Endodermal cell (in vitro differentiated cells): Measurements from ENCODE around the gene UBC. TPM values are rescaled to one million over a fixed set of nuclear protein-coding genes. Genes with fewer than 3 reads are reported as not detected.
A peak's percentile ranks its signal among the peaks of the same experiment; 100 is the strongest.

Experiments
- DNase-seq: peaks from one replicate; pipeline ENCODE4 v3.0.0-alpha.2; 2017
- H3K27ac ChIP-seq: 2 replicates; pipeline ENCODE4 v1.5.1; 2013; ENCODE audit warnings: mild to moderate bottlenecking, low read depth, low read length, moderate library complexity
- H3K27me3 ChIP-seq: 2 replicates; pipeline ENCODE4 v1.6.1; 2013; ENCODE audit warnings: mild to moderate bottlenecking, low read length, moderate library complexity; ENCODE audit not compliant: insufficient read depth, control insufficient read depth, poor library complexity, severe bottlenecking
- H3K36me3 ChIP-seq: 2 replicates; pipeline ENCODE4 v1.7.0; 2013; ENCODE audit warnings: mild to moderate bottlenecking, low read length, moderate library complexity; ENCODE audit not compliant: control insufficient read depth, insufficient read depth
- H3K4me1 ChIP-seq: one replicate; pipeline ENCODE4 v1.7.0; 2013; ENCODE audit warnings: low read length; ENCODE audit not compliant: control insufficient read depth, insufficient read depth
- H3K4me3 ChIP-seq: 2 replicates; pipeline ENCODE4 v1.5.1; 2013; ENCODE audit warnings: mild to moderate bottlenecking, low read length, moderate library complexity
- H3K9ac ChIP-seq: 2 replicates; pipeline ENCODE4 v1.6.1; 2013; ENCODE audit warnings: mild to moderate bottlenecking, low read length, moderate library complexity; ENCODE audit not compliant: poor library complexity, severe bottlenecking; ENCODE audit errors: extremely low read depth
- H3K9me3 ChIP-seq: 2 replicates; pipeline ENCODE4 v1.6.1; 2013; ENCODE audit warnings: mild to moderate bottlenecking, low read length, moderate library complexity; ENCODE audit not compliant: control insufficient read depth
- H3K27ac Mint-ChIP-seq: 2 replicates; pipeline ENCODE4 v1.8.0; 2020; ENCODE audit warnings: mixed read lengths
- H3K27me3 Mint-ChIP-seq: 2 replicates; pipeline ENCODE4 v1.8.0; 2021; ENCODE audit warnings: mild to moderate bottlenecking, mixed read lengths; ENCODE audit not compliant: insufficient read depth
- H3K36me3 Mint-ChIP-seq: 2 replicates; pipeline ENCODE4 v1.8.0; 2020; ENCODE audit warnings: low read depth, mixed read lengths
- H3K4me1 Mint-ChIP-seq: 2 replicates; pipeline ENCODE4 v1.8.0; 2020; ENCODE audit warnings: mixed read lengths
- H3K4me3 Mint-ChIP-seq: 2 replicates; pipeline ENCODE4 v1.8.0; 2020; ENCODE audit warnings: mild to moderate bottlenecking, moderate library complexity, mixed read lengths
- H3K9me3 Mint-ChIP-seq: 2 replicates; pipeline ENCODE4 v1.8.0; 2020; ENCODE audit warnings: mild to moderate bottlenecking, mixed read lengths
- WGBS, 2 experiments: methylation state at CpG; one replicate each; pipeline versions ENCODE4 v1.1.5 to v1.1.7; 2013; ENCODE audit warnings: missing lambda C conversion rate in 2 of 2, mixed read lengths in 1 of 2; ENCODE audit not compliant: insufficient coverage in 1 of 2, insufficient read length in 1 of 2; 5-methylcytosine and 5-hydroxymethylcytosine counted together
- total RNA-seq, 2 donors: library from RNA; stranded (reverse); fragmentation: NEBNext Ultra II Directional in 1 of 2; extraction: Animal tissue kit (Norgen Biotek cat#: 25700) in 1 of 2; gene quantifications; 2 replicates in 1 of 2; 3 replicates in 1 of 2; pipeline ENCODE4 v1.2.1, GENCODE V29; 2021
- TF ChIP-seq, protein P1 (sequence below): fragments of 200-600 bp; sonication (generic); conservative IDR thresholded peaks from 2 replicates; pipeline ENCODE4 v1.5.0; 2021; ENCODE audit warnings: antibody characterized with exemption, mild to moderate bottlenecking

Gene UBC
- total RNA-seq, 2 donors from 2014 or later = 580 to 625 TPM

GRCh38 chr12:124869059-124869665, 45.3 kb downstream of the UBC start:
- H3K4me3 ChIP-seq = no peak overlapping the region
- H3K27me3 ChIP-seq = no peaks in the 10 kb centered on the region
- no peaks in the 10 kb centered on the region for H3K9me3 Mint-ChIP-seq
- H3K27ac Mint-ChIP-seq = peak overlapping the region; percentile 7
- no peaks in the 10 kb centered on the region for H3K9me3 ChIP-seq
- no peak overlapping the region for H3K9ac ChIP-seq
- H3K4me3 Mint-ChIP-seq = no peak overlapping the region
- 78 to 80% methylated on average over 15 to 17 of the region's 17 CpGs for WGBS, 2 experiments
- H3K4me1 ChIP-seq = no peaks in the 10 kb centered on the region
- peaks cover 12% of the 10 kb centered on the region for H3K4me1 Mint-ChIP-seq
- peak; percentile 91 for DNase-seq
- TF ChIP-seq, protein P1, sequence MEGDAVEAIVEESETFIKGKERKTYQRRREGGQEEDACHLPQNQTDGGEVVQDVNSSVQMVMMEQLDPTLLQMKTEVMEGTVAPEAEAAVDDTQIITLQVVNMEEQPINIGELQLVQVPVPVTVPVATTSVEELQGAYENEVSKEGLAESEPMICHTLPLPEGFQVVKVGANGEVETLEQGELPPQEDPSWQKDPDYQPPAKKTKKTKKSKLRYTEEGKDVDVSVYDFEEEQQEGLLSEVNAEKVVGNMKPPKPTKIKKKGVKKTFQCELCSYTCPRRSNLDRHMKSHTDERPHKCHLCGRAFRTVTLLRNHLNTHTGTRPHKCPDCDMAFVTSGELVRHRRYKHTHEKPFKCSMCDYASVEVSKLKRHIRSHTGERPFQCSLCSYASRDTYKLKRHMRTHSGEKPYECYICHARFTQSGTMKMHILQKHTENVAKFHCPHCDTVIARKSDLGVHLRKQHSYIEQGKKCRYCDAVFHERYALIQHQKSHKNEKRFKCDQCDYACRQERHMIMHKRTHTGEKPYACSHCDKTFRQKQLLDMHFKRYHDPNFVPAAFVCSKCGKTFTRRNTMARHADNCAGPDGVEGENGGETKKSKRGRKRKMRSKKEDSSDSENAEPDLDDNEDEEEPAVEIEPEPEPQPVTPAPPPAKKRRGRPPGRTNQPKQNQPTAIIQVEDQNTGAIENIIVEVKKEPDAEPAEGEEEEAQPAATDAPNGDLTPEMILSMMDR = no peak
- no peak overlapping the region for H3K27ac ChIP-seq
- H3K36me3 Mint-ChIP-seq = no peaks in the 10 kb centered on the region
- H3K27me3 Mint-ChIP-seq = no peaks in the 10 kb centered on the region
- H3K36me3 ChIP-seq = no peaks in the 10 kb centered on the region

DNA sequence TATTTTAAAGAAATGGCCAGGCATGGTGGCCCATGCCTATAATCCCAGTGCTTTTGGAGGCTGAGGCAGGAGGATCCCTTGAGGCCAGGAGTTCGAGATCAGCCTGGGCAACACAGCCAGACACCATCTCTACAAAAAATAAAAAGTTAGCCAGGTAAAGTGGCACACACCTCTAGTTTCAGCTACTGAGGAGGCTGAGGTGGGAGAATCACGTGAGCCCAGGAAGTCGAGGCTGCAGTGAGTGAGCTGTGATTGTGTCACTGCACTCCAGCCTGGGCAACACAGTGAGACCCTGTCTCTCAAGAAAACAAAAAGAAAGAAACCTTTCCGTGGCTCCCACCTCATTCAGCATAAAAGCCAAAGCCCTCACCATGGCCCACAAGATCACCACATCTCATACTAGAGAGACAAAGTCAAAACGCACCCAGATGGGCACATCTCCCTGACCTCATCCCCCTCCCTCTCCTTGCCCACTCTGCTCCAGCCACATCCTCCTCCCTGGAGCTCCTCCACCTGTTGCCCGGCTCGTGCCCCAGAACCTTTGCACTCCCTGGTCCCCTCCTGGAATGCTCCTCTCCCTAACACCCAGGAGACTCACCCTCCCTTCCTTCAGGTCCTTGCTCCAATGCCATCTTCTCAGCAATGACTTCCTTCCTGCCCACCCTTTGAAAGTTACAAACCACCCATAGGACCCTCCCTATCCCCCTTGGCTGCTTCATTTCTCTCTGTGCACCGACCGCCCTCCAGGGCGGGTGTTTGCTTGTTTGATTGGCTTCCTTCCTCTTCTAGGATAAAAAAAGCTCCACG, 46.0 kb downstream of the UBC start:
- no peaks in the 10 kb centered on the region for H3K36me3 Mint-ChIP-seq
- H3K9ac ChIP-seq = no peak overlapping the region
- WGBS, 2 experiments = 87% methylated on average over 9 to 11 of the region's 11 CpGs
- no peaks in the 10 kb centered on the region for H3K9me3 Mint-ChIP-seq
- no peaks in the 10 kb centered on the region for H3K4me1 ChIP-seq
- no peaks in the 10 kb centered on the region for H3K27me3 ChIP-seq
- no peaks in the 10 kb centered on the region for H3K27me3 Mint-ChIP-seq
- H3K4me1 Mint-ChIP-seq = peaks cover 14% of the 10 kb centered on the region
- TF ChIP-seq, protein P1 = no peak
- H3K27ac ChIP-seq = no peak overlapping the region
- DNase-seq = no peak
- H3K27ac Mint-ChIP-seq = no peak overlapping the region
- no peaks in the 10 kb centered on the region for H3K9me3 ChIP-seq
- no peaks in the 10 kb centered on the region for H3K36me3 ChIP-seq
- H3K4me3 ChIP-seq = no peak overlapping the region
- H3K4me3 Mint-ChIP-seq = no peak overlapping the region

DNA sequence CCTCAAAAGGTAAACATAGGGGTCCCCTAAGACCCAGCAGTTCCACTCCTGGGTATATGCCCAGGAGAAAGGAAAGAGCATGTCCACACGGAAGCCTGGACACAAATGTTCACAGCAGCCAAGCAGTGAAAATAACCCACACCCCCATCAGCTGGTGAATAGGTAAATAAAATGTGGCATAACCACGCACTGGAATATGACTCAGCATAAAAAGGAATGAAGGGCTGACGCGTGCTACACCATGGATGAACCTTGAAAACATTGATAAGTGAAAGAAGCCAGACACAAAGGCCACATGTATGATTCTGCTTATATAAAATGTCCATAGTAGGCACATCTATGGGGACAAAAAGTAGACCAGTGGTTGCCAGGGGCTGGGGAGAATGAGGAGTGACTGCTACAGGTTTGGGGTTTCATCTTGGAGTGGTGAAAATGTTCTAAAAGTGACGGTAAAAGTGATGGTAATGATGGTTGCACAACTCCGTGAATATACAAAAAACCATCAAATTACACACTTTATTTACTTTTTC, 47.0 kb downstream of the UBC start:
- Mint-ChIP-seq H3K4me3 (no peak overlapping the region), H3K27ac (no peak overlapping the region), H3K4me1 (peaks cover 19% of the 10 kb centered on the region), H3K36me3 (no peaks in the 10 kb centered on the region), H3K27me3 (peaks cover 6% of the 10 kb centered on the region), H3K9me3 (no peaks in the 10 kb centered on the region)
- Histone ChIP-seq H3K9me3 (no peaks in the 10 kb centered on the region), H3K4me1 (no peaks in the 10 kb centered on the region), H3K36me3 (no peaks in the 10 kb centered on the region), H3K4me3 (no peak overlapping the region), H3K27me3 (peaks cover 6% of the 10 kb centered on the region), H3K27ac (no peak overlapping the region), H3K9ac (no peak overlapping the region)
- TF ChIP-seq, protein P1 = no peak
- DNase-seq = no peak
- 71 to 76% methylated on average over 3 to 4 of the region's 6 CpGs for WGBS, 2 experiments
